CD4-positive, alpha-beta memory T cell (primary cell): Measurements from ENCODE around the gene TNFRSF18. TPM values are rescaled to one million over a fixed set of nuclear protein-coding genes. Genes with fewer than 3 reads are reported as not detected.
A peak's percentile ranks its signal among the peaks of the same experiment; 100 is the strongest.

ENCODE experiments used
- CTCF ChIA-PET: fragments of 350-600 bp; sonication (Branson Sonifier 250); formaldehyde crosslinking; loops from one replicate; lab custom pipeline; 2021; ENCODE audit warnings: inconsistent platforms; ENCODE audit not compliant: partially characterized antibody; lab: Charles Lee
- POLR2A ChIA-PET: fragments of 350-600 bp; sonication (Branson Sonifier 250); formaldehyde crosslinking; loops from one replicate; lab custom pipeline; 2021; ENCODE audit not compliant: partially characterized antibody; lab: Charles Lee
- DNase-seq, 5 donors: peaks; one replicate each; pipeline versions ENCODE4 v3.0.0 to v3.0.0-alpha.2; 2020 to 2022; ENCODE audit warnings: mixed read lengths in 1 of 5
- H3K27ac ChIP-seq: one replicate; pipeline ENCODE4 v1.7.0; 2013; ENCODE audit warnings: low read depth, low read length
- H3K27me3 ChIP-seq: 2 replicates; pipeline ENCODE4 v1.7.0; 2013; ENCODE audit warnings: mild to moderate bottlenecking, low read length, moderate library complexity; ENCODE audit not compliant: insufficient read depth
- H3K36me3 ChIP-seq: 2 replicates; pipeline ENCODE4 v1.7.0; 2013; ENCODE audit warnings: mild to moderate bottlenecking, low read length, moderate library complexity; ENCODE audit not compliant: insufficient read depth
- H3K4me1 ChIP-seq: 2 replicates; pipeline ENCODE4 v1.7.0; 2013; ENCODE audit warnings: mild to moderate bottlenecking, low read length, moderate library complexity; ENCODE audit not compliant: insufficient read depth
- H3K4me3 ChIP-seq, 2 donors: one replicate each; pipeline ENCODE4 v1.7.0; 2013; ENCODE audit warnings: low read length in 2 of 2, mild to moderate bottlenecking in 1 of 2
- H3K9me3 ChIP-seq, 2 donors: one replicate each; pipeline ENCODE4 v1.7.0; 2013; ENCODE audit warnings: low read length in 2 of 2, control low read depth in 1 of 2; ENCODE audit not compliant: control insufficient read depth in 1 of 2
- H3K27ac Mint-ChIP-seq, 7 donors: one replicate each; pipeline ENCODE4 v1.8.0; 2020 to 2021; ENCODE audit warnings: mixed read lengths in 7 of 7, mild to moderate bottlenecking in 6 of 7, inconsistent platforms in 3 of 7, moderate library complexity in 3 of 7
- H3K27me3 Mint-ChIP-seq, 2 donors: one replicate each; pipeline ENCODE4 v1.8.0; 2020 to 2021; ENCODE audit warnings: mixed read lengths in 2 of 2
- H3K36me3 Mint-ChIP-seq, 2 donors: one replicate each; pipeline ENCODE4 v1.8.0; 2020 to 2021; ENCODE audit warnings: mixed read lengths in 2 of 2, inconsistent platforms in 1 of 2, mild to moderate bottlenecking in 1 of 2
- H3K4me1 Mint-ChIP-seq, 4 donors: one replicate each; pipeline ENCODE4 v1.8.0; 2020 to 2021; ENCODE audit warnings: mixed read lengths in 4 of 4, mild to moderate bottlenecking in 1 of 4
- H3K4me3 Mint-ChIP-seq, 8 donors: one replicate each; pipeline ENCODE4 v1.8.0; 2020 to 2021; ENCODE audit warnings: mixed read lengths in 8 of 8, mild to moderate bottlenecking in 7 of 8, moderate library complexity in 6 of 8, inconsistent platforms in 3 of 8
- H3K9me3 Mint-ChIP-seq, 8 donors: one replicate each; pipeline ENCODE4 v1.8.0; 2020 to 2021; ENCODE audit warnings: mixed read lengths in 8 of 8, mild to moderate bottlenecking in 5 of 8, inconsistent platforms in 3 of 8, moderate library complexity in 1 of 8
- intact Hi-C: fragments of 100-400 bp; cut with micrococcal nuclease; formaldehyde crosslinking; loops from one replicate; pipeline ENCODE4 v1.15.1; 2023
- polyA plus RNA-seq, 2 donors: library from polyadenylated mRNA; unstranded; fragments of 300-500 nt; fragmentation: Illumina TruSeq; gene quantifications; one replicate each; pipeline ENCODE4 v1.2.3, GENCODE V29; 2021
- total RNA-seq, 2 experiments: library from RNA; stranded (reverse); gene quantifications; one replicate each; pipeline ENCODE4 v1.2.3, GENCODE V29; 2021

The TNFRSF18 gene
- total and polyA plus RNA-seq, 4 experiments from 2014 or later = 8.0 to 27.1 (median 15.4) TPM

DNA sequence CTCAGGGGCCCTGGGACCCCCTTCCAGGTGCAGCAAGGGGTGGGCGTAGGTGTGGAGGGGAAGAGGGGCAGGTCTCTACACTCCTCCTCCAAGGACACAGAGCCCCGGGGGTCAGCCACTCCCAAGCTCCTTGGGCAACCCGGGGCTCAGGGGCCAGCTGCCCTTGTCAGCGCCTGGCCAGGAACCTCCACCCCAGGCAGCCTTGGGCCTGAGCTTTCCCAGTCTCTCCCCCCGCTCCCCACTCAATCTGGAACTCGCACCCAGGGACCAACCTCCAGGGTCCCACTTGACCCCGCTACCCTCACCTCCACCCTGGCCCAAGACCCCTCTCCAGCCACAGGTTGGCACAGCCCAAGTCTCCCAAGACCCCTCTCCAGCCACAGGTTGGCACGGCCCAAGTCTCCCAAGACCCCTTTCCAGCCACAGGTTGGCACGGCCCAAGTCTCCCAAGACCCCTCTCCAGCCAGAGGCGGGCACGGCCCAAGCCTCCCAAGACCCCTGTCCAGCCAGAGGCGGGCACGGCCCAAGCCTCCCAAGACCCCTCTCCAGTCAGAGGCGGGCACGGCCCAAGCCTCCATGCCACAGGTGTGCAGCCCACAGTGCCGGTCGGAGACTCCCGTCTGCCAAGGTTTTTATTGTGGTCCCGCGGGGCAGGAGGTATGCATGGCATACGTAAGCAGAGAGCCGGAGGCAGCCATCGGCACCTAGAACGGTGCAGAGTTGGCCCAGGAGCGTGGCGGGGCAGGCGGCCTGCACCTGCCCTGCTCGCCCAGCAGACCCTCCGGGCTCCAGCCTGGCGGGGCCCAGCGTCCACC lies 4.5 kb upstream of the TNFRSF18 start:
- no peak overlapping the region for H3K4me3 ChIP-seq
- DNase-seq = peak in 1 of 5 donors; percentile 40
- peaks cover 80% of the 10 kb centered on the region for H3K4me1 ChIP-seq
- H3K9me3 ChIP-seq = no peaks in the 10 kb centered on the region
- ChIA-PET POLR2A (no interaction called here), CTCF (no interaction called here)
- Mint-ChIP-seq H3K4me3 (peak overlapping the region; percentile 7 to 71 (median 40)), H3K36me3 (peaks cover 0 to 1% of the 10 kb centered on the region in 2 donors), H3K27ac (peak overlapping the region; percentile 62 to 93 (median 75)), H3K4me1 (peaks cover 13 to 56% (median 34%) of the 10 kb centered on the region in 4 donors), H3K9me3 (no peaks in the 10 kb centered on the region), H3K27me3 (no peaks in the 10 kb centered on the region)
- intact Hi-C loops = no loop called here
- H3K27ac ChIP-seq = peak overlapping the region; percentile 41
- no peaks in the 10 kb centered on the region for H3K36me3 ChIP-seq
- H3K27me3 ChIP-seq = no peaks in the 10 kb centered on the region

DNA sequence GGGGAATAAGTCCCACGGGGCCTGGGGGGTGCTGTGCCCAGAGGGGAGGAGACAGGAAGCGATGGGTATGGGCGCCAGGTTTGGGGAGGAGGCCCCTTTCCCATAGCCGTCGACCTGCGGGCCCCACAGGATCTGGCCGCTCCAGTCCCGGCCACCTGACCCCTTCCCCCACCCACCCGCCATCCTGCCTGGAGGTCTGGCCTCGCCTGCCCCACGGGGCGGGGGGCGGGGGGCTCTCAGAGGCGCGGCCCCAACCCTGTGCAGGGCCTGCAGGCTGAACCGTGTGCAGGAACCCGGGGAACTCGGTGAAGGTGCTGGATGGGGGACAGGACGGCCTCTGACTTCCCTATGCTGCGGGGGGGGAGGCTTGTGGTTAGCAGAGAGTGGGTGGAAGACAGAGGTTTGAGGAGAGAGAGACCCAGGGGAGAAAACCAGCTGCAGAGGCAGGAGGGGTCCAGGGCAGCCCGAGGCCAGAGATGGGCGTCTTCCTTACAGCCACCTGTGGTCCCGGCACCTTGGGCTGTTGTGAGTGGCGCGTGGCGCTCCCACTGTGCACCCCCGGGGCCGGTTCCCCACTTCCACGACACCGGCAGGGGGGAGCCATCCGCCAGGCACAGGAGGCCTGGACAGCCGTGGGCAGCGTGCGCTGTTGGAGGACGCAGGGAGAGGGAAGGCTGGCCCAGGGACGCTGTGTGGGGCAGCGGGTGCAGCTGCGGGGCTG lies 2.5 kb upstream of the TNFRSF18 start:
- peak overlapping the region; percentile 92 to 98 (median 96) for H3K27ac Mint-ChIP-seq
- Histone ChIP-seq H3K36me3 (no peaks in the 10 kb centered on the region), H3K9me3 (no peaks in the 10 kb centered on the region), H3K27me3 (no peaks in the 10 kb centered on the region), H3K4me3 (peak overlapping the region in 1 of 2 donors; percentile 52), H3K27ac (peak overlapping the region; percentile 84), H3K4me1 (peaks cover 66% of the 10 kb centered on the region)
- CTCF ChIA-PET = interaction anchor here (1.0 kb wide), 1 partner anchor 87 kb away, joined by 4 read pairs; no protein-coding TSS in a partner anchor
- no peaks in the 10 kb centered on the region for H3K9me3 Mint-ChIP-seq
- H3K36me3 Mint-ChIP-seq = peaks cover 0 to 1% of the 10 kb centered on the region in 2 donors
- DNase-seq = peak in 4 of 5 donors; percentile 49 to 73 (median 55)
- H3K4me3 Mint-ChIP-seq = peak overlapping the region; percentile 76 to 94 (median 85)
- intact Hi-C loops = loop anchor here (5.0 kb wide), 1 partner anchor 52 kb away; no protein-coding TSS in a partner anchor
- POLR2A ChIA-PET = interaction anchor here (1.2 to 5.0 kb wide), 7 partner anchors 8 to 166 kb away, joined by 3 to 38 read pairs (median 5); partner anchors contain the start of genes AURKAIP1, B3GALT6 and SDF4
- peaks cover 9 to 37% (median 21%) of the 10 kb centered on the region in 4 donors for H3K4me1 Mint-ChIP-seq
- no peaks in the 10 kb centered on the region for H3K27me3 Mint-ChIP-seq

DNA sequence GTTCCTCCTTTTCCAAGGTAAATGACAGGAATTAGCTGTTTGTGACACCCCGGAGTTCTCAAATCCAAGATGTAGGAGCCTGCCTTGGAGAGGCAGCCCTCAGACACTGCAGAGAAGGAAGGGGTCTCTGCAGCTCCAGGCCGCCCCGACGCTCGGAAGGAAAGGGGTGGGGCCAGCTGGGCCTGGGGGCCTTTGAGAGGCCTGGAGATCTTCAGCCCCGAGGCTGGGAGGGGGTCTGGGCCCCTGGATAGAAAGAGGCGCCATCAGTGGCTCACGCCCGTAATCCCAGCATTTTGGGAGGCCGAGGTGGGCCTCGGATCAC lies 1.1 kb upstream of the TNFRSF18 start:
- Histone ChIP-seq H3K27ac (peak overlapping the region; percentile 84), H3K4me1 (peaks cover 55% of the 10 kb centered on the region)
- H3K27ac Mint-ChIP-seq = peak overlapping the region in 4 of 7 donors; percentile 93 to 98 (median 97)

DNA sequence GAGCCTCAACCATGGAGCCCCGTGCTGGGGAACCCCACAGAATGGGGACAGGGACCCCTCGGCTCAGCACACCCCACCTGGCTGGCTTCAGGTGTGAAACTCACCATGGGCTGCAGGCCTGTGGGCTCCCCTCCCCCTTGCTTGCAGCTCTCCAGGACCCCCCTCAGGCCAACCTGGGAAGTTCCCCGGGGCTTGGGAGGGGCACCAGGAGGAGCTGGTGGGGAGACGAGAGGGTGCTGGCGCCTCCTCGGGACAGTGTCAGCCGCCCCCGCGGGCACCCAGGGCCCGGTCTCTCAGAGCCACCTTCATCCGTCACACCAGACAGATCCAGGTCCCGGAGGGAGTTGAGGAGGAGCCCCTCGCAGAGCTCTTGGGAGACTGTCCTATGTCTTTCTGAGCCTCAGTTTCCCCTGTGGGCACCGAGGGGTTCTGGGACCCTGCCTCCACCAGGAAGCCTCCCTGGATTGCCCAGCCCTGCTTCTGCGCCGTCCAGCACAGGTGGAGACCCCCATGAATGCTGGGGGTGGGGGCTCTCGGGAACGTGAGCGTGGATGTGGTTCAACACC lies 657 bp upstream of the TNFRSF18 start:
- no peaks in the 10 kb centered on the region for H3K27me3 ChIP-seq
- peak in 1 of 5 donors; percentile 48 for DNase-seq
- intact Hi-C loops = loop anchor here (5.0 kb wide), 1 partner anchor 50 kb away; no protein-coding TSS in a partner anchor
- ChIA-PET POLR2A (interaction anchor here (1.2 to 5.0 kb wide), 5 partner anchors 9 to 168 kb away, joined by 3 to 38 read pairs (median 13); partner anchors contain the start of genes AURKAIP1, B3GALT6 and SDF4), CTCF (no interaction called here)
- H3K4me1 Mint-ChIP-seq = peaks cover 9 to 34% (median 21%) of the 10 kb centered on the region in 4 donors
- peaks cover 0 to 1% of the 10 kb centered on the region in 2 donors for H3K36me3 Mint-ChIP-seq
- no peaks in the 10 kb centered on the region for H3K9me3 Mint-ChIP-seq
- peak overlapping the region in 1 of 2 donors; percentile 57 for H3K4me3 ChIP-seq
- no peaks in the 10 kb centered on the region for H3K36me3 ChIP-seq
- H3K27me3 Mint-ChIP-seq = no peaks in the 10 kb centered on the region
- no peaks in the 10 kb centered on the region for H3K9me3 ChIP-seq
- H3K4me1 ChIP-seq = peaks cover 53% of the 10 kb centered on the region
- H3K4me3 Mint-ChIP-seq = peak overlapping the region; percentile 65 to 78 (median 75)
- H3K27ac Mint-ChIP-seq = peak overlapping the region in 6 of 7 donors; percentile 51 to 98 (median 68)
- peak overlapping the region; percentile 84 for H3K27ac ChIP-seq

More for the DNA sequence above, 1.1 kb upstream of the TNFRSF18 start:
- H3K36me3 ChIP-seq = no peaks in the 10 kb centered on the region
- H3K4me3 ChIP-seq = no peak overlapping the region
- no peaks in the 10 kb centered on the region for H3K9me3 Mint-ChIP-seq
- H3K4me1 Mint-ChIP-seq = peaks cover 9 to 37% (median 21%) of the 10 kb centered on the region in 4 donors
- H3K4me3 Mint-ChIP-seq = peak overlapping the region in 6 of 8 donors; percentile 9 to 94 (median 83)
- H3K9me3 ChIP-seq = no peaks in the 10 kb centered on the region
- CTCF ChIA-PET = no interaction called here
- intact Hi-C loops = loop anchor here (5.0 kb wide), 1 partner anchor 50 kb away; no protein-coding TSS in a partner anchor
- POLR2A ChIA-PET = interaction anchor here (0.9 to 5.0 kb wide), 7 partner anchors 9 to 168 kb away, joined by 3 to 38 read pairs (median 5); partner anchors contain the start of genes AURKAIP1, B3GALT6 and SDF4
- H3K36me3 Mint-ChIP-seq = peaks cover 0 to 1% of the 10 kb centered on the region in 2 donors
- H3K27me3 ChIP-seq = no peaks in the 10 kb centered on the region
- H3K27me3 Mint-ChIP-seq = no peaks in the 10 kb centered on the region
- DNase-seq = no peak

DNA sequence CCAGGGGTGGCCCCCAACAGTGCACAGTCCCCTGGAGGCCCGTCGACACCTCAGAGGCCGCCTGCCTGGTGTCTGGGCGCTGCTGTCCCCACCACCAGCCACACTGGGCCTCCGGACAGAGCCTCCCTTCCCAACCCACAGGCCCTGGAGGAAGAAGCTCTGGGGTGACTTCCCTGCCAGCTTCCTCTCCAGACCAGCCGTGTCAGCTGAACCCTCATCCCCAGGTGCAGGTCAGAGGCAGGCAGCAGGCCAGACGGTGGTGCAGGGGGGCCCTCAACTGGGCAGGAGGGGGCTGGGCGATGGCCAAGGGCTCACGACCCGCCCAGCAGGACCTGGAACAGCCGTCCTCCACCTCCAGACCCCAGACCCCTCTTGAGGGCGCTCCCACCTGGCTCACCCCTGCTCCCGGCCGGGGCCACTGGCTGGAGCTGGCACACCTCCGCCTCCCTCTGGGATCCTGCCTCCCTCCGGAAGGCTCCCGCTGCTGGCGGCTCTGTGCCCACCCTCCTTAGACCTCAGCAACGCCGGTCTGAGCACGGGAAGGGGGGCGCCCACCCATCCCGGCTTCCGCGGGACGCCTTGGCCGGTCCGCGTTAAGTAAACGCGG lies 520 bp downstream of the TNFRSF18 start:
- ChIA-PET POLR2A (interaction anchor here (0.7 to 5.0 kb wide), 5 partner anchors 11 to 703 kb away, joined by 3 to 38 read pairs (median 13); partner anchors contain the start of genes B3GALT6 and SDF4), CTCF (interaction anchor here (1.2 kb wide), 1 partner anchor 84 kb away, joined by 6 read pairs; no protein-coding TSS in a partner anchor)
- Mint-ChIP-seq H3K4me1 (peaks cover 9 to 34% (median 21%) of the 10 kb centered on the region in 4 donors), H3K36me3 (peaks cover 0 to 1% of the 10 kb centered on the region in 2 donors), H3K27me3 (no peaks in the 10 kb centered on the region), H3K4me3 (peak overlapping the region; percentile 60 to 78 (median 73)), H3K9me3 (no peaks in the 10 kb centered on the region), H3K27ac (peak overlapping the region in 6 of 7 donors; percentile 42 to 82 (median 60))
- Histone ChIP-seq H3K9me3 (no peaks in the 10 kb centered on the region), H3K27ac (peak overlapping the region; percentile 84), H3K4me1 (peaks cover 49% of the 10 kb centered on the region), H3K4me3 (peak overlapping the region in 1 of 2 donors; percentile 57), H3K36me3 (no peaks in the 10 kb centered on the region), H3K27me3 (no peaks in the 10 kb centered on the region)
- intact Hi-C loops = loop anchor here (5.0 kb wide), 1 partner anchor 49 kb away; no protein-coding TSS in a partner anchor
- DNase-seq = peak in 1 of 5 donors; percentile 37
